DOHH2 (cell line): Measurements from ENCODE around the gene SEC14L1.
"Not testable (repeated sequence)": the region's sequence is repeated elsewhere in the genome, so short reads cannot be mapped to it uniquely, and the experiment has no call there.

Experiments
- H3F3A ChIP-seq: fragments of 200-600 bp; sonication (generic), shearing (Covaris generic); 2 replicates; pipeline ENCODE4 v1.6.0; 2016; ENCODE audit warnings: antibody characterized with exemption, mild to moderate bottlenecking; ENCODE audit not compliant: control insufficient read depth, insufficient read depth
- H3K27ac ChIP-seq: fragments of 200-600 bp; sonication (generic); 2 replicates; pipeline ENCODE4 v1.5.1; 2014; ENCODE audit warnings: low read depth, mild to moderate bottlenecking, low read length, moderate library complexity
- H3K27me3 ChIP-seq: fragments of 200-600 bp; sonication (generic); 2 replicates; pipeline ENCODE4 v1.6.1; 2014; ENCODE audit warnings: mild to moderate bottlenecking, low read length, mixed read lengths; ENCODE audit not compliant: control insufficient read depth
- H3K36me3 ChIP-seq: fragments of 200-600 bp; sonication (generic); 2 replicates; pipeline ENCODE4 v1.6.1; 2014; ENCODE audit warnings: mild to moderate bottlenecking, low read length, moderate library complexity, mixed read lengths; ENCODE audit not compliant: control insufficient read depth
- H3K4me1 ChIP-seq: fragments of 200-600 bp; sonication (generic); 2 replicates; pipeline ENCODE4 v1.6.1; 2014; ENCODE audit warnings: mild to moderate bottlenecking, low read length, mixed read lengths; ENCODE audit not compliant: control insufficient read depth
- H3K4me2 ChIP-seq: fragments of 200-600 bp; sonication (generic); 2 replicates; pipeline ENCODE4 v1.6.0; 2014; ENCODE audit warnings: mild to moderate bottlenecking, low read length, moderate library complexity
- H3K4me3 ChIP-seq: fragments of 200-600 bp; sonication (generic); 2 replicates; pipeline ENCODE4 v1.5.1; 2014; ENCODE audit warnings: mild to moderate bottlenecking, low read length, mixed read lengths
- H3K79me2 ChIP-seq: fragments of 200-600 bp; sonication (generic); 2 replicates; pipeline ENCODE4 v1.6.1; 2014; ENCODE audit warnings: mild to moderate bottlenecking, low read length, mixed read lengths; ENCODE audit not compliant: control insufficient read depth
- H3K9me2 ChIP-seq: fragments of 200-600 bp; sonication (generic); replicated peaks from 2 replicates; pipeline ENCODE4 v1.6.1; 2014; ENCODE audit warnings: mild to moderate bottlenecking, low read length, mixed read lengths; ENCODE audit not compliant: control insufficient read depth
- H3K9me3 ChIP-seq: fragments of 200-600 bp; sonication (generic); 2 replicates; pipeline ENCODE4 v1.6.1; 2014; ENCODE audit warnings: antibody characterized with exemption, low read length, mixed read lengths; ENCODE audit not compliant: control insufficient read depth, insufficient read depth
- H4K20me1 ChIP-seq: fragments of 200-600 bp; sonication (generic); 2 replicates; pipeline ENCODE4 v1.6.0; 2014; ENCODE audit warnings: low read depth, mild to moderate bottlenecking, antibody characterized with exemption, low read length, moderate library complexity; ENCODE audit not compliant: control insufficient read depth, insufficient read depth
- CTCF ChIP-seq: fragments of 200-600 bp; sonication (generic); IDR thresholded peaks from one replicate; pipeline ENCODE4 v1.5.1; 2014; ENCODE audit warnings: antibody characterized with exemption, mild to moderate bottlenecking, low read depth, low read length; ENCODE audit not compliant: poor library complexity, severe bottlenecking
- EZH2phosphoT487 ChIP-seq: fragments of 200-600 bp; sonication (generic); IDR thresholded peaks from 2 replicates; pipeline ENCODE4 v1.6.1; 2017; ENCODE audit warnings: borderline replicate concordance, mild to moderate bottlenecking, antibody characterized with exemption, low read length, moderate library complexity, mixed read lengths

SEC14L1 gene

GRCh38 chr17:77150196-77150595, 9.4 kb downstream of the SEC14L1 start:
- peaks cover 90% of the 10 kb centered on the region for H3K36me3 ChIP-seq

GRCh38 chr17:77151186-77151585, 10.4 kb downstream of the SEC14L1 start:
- Histone ChIP-seq H3K27ac (no peak overlapping the region), H4K20me1 (peaks cover 39% of the 10 kb centered on the region), H3K9me2 (no peaks in the 10 kb centered on the region), H3K79me2 (peaks cover 100% of the 10 kb centered on the region), H3K27me3 (no peaks in the 10 kb centered on the region), H3K9me3 (no peaks in the 10 kb centered on the region), H3K36me3 (peaks cover 90% of the 10 kb centered on the region), H3K4me2 (0 out of 2 replicates have a peak overlapping the region, but pooled peaks have one; percentile 5), H3K4me3 (no peak overlapping the region), H3F3A (peaks cover 11% of the 10 kb centered on the region; the same call in 1 of the 2 replicates), H3K4me1 (peaks cover 99% of the 10 kb centered on the region)
- TF ChIP-seq CTCF (no peak), EZH2phosphoT487 (no peak)

More at GRCh38 chr17:77150196-77150595, 9.4 kb downstream of the SEC14L1 start:
- peaks cover 34% of the 10 kb centered on the region for H4K20me1 ChIP-seq
- peaks cover 99% of the 10 kb centered on the region for H3K4me1 ChIP-seq
- H3K27me3 ChIP-seq = no peaks in the 10 kb centered on the region
- H3K4me2 ChIP-seq = no peak overlapping the region
- H3F3A ChIP-seq = peaks cover 11% of the 10 kb centered on the region; the same call in 1 of the 2 replicates
- H3K9me2 ChIP-seq = no peaks in the 10 kb centered on the region
- no peak overlapping the region for H3K27ac ChIP-seq
- no peak for TF ChIP-seq CTCF
- no peak for TF ChIP-seq EZH2phosphoT487
- peaks cover 100% of the 10 kb centered on the region for H3K79me2 ChIP-seq
- no peak overlapping the region for H3K4me3 ChIP-seq
- no peaks in the 10 kb centered on the region for H3K9me3 ChIP-seq

- H3K27me3 ChIP-seq, H3K9me3 ChIP-seq, H3K9me2 ChIP-seq, H3K27ac ChIP-seq, H3K4me3 ChIP-seq: not testable (repeated sequence)
- Histone ChIP-seq H3K4me1 (peaks cover 99% of the 10 kb centered on the region), H3K36me3 (peaks cover 90% of the 10 kb centered on the region), H4K20me1 (peaks cover 42% of the 10 kb centered on the region), H3K79me2 (peaks cover 100% of the 10 kb centered on the region), H3K4me2 (0 out of 2 replicates have a peak overlapping the region, but pooled peaks have one; percentile 5), H3F3A (peaks cover 13% of the 10 kb centered on the region; the same call in 1 of the 2 replicates)
Measured at GRCh38 chr17:77152056-77152455, 11.3 kb downstream of the SEC14L1 start.

GRCh38 chr17:77153472-77153871, 12.7 kb downstream of the SEC14L1 start:
- Histone ChIP-seq H3F3A (peaks cover 13% of the 10 kb centered on the region; the same call in 1 of the 2 replicates), H3K4me1 (peaks cover 99% of the 10 kb centered on the region), H3K36me3 (peaks cover 90% of the 10 kb centered on the region), H4K20me1 (peaks cover 37% of the 10 kb centered on the region), H3K4me3 (0 out of 2 replicates have a peak overlapping the region, but pooled peaks have one; percentile 23), H3K9me3 (no peaks in the 10 kb centered on the region), H3K9me2 (no peaks in the 10 kb centered on the region), H3K27ac (peak overlapping the region; percentile 28; the same call in 1 of the 2 replicates), H3K4me2 (peak overlapping the region; percentile 70), H3K27me3 (no peaks in the 10 kb centered on the region), H3K79me2 (peaks cover 100% of the 10 kb centered on the region)
- TF ChIP-seq CTCF (no peak), EZH2phosphoT487 (no peak)
